MM.1S (cell line): ENCODE results near the gene CDKN2A.

ENCODE experiments used
- EZH2 ChIP-seq: fragments of 300-600 bp; sonication (generic); optimal IDR thresholded peaks from 2 replicates; pipeline ENCODE3; 2017; ENCODE audit warnings: low read depth, mild to moderate bottlenecking, antibody characterized with exemption, low read length, mixed read lengths
- EZH2phosphoT487 ChIP-seq: fragments of 300-600 bp; sonication (generic); IDR thresholded peaks from 2 replicates; pipeline ENCODE4 v1.6.1; 2018; ENCODE audit warnings: antibody characterized with exemption, low read length
- TF ChIP-seq, protein P1 (sequence below): fragments of 300-600 bp; sonication (generic); IDR thresholded peaks from 2 replicates; pipeline ENCODE4 v1.5.1; 2016; ENCODE audit warnings: antibody characterized with exemption, low read length, mixed read lengths

DNA sequence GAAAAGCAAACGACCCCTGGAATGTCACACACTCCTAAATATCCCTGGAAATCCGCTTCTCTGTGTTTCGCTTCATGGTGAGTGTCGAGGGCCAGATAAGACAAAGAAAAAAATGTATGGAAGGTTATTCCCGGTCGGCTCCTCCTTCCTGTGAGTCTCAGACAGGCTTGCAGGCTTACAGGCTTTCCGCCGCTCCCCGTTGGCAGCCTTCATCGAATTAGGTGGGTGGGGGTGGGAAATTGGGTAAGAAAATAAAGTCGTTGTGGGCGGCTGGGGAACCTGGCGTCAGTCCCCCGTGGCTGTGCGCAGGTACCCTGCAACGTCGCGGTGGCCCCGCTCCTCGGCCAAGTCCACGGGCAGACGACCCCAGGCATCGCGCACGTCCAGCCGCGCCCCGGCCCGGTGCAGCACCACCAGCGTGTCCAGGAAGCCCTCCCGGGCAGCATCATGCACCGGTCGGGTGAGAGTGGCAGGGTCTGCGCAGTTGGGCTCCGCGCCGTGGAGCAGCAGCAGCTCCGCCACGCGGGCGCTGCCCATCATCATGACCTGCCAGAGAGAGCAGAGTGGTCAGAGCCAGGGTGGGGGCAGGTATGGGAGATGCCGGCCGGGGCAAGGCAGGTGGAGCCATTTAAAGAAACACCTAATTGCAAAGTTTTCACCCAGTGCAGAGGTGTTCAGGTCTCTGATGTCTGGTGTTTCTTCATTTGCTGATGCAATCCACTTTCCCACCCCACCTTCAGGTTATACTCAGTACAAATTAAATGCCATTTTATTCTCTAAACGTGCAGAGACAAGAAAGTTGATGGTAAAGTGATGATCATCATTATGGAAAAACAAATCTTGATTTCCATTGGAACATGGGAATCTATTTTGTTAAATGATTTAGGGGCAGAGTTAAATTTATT lies 11.8 kb upstream of the CDKN2A start:
- TF ChIP-seq, protein P1, sequence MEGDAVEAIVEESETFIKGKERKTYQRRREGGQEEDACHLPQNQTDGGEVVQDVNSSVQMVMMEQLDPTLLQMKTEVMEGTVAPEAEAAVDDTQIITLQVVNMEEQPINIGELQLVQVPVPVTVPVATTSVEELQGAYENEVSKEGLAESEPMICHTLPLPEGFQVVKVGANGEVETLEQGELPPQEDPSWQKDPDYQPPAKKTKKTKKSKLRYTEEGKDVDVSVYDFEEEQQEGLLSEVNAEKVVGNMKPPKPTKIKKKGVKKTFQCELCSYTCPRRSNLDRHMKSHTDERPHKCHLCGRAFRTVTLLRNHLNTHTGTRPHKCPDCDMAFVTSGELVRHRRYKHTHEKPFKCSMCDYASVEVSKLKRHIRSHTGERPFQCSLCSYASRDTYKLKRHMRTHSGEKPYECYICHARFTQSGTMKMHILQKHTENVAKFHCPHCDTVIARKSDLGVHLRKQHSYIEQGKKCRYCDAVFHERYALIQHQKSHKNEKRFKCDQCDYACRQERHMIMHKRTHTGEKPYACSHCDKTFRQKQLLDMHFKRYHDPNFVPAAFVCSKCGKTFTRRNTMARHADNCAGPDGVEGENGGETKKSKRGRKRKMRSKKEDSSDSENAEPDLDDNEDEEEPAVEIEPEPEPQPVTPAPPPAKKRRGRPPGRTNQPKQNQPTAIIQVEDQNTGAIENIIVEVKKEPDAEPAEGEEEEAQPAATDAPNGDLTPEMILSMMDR, result no peak
- TF ChIP-seq EZH2phosphoT487 (no peak), EZH2 (no peak)
